Trophoblast cell (in vitro differentiated cells and primary cell): Measurements from ENCODE around the gene CTSF.
A peak's percentile ranks its signal among the peaks of the same experiment; 100 is the strongest.
"Not testable (repeated sequence)": the region's sequence is repeated elsewhere in the genome, so short reads cannot be mapped to it uniquely, and the experiment has no call there.

Experiments
- DNase-seq, 2 donors: peaks; one replicate each; pipeline ENCODE4 v3.0.0-alpha.2; 2016
- H2AFZ ChIP-seq: 2 replicates; pipeline ENCODE4 v1.6.1; 2013; ENCODE audit warnings: low read length, moderate library complexity, mild to moderate bottlenecking; ENCODE audit not compliant: insufficient read depth, poor library complexity
- H2AK5ac ChIP-seq: 2 replicates; pipeline ENCODE4 v1.6.1; 2013; ENCODE audit warnings: mild to moderate bottlenecking, low read length
- H2BK120ac ChIP-seq: 2 replicates; pipeline ENCODE4 v1.6.1; 2013; ENCODE audit warnings: low read length, mild to moderate bottlenecking, moderate library complexity; ENCODE audit not compliant: insufficient read depth, poor library complexity
- H2BK12ac ChIP-seq: 2 replicates; pipeline ENCODE4 v1.6.1; 2013; ENCODE audit warnings: mild to moderate bottlenecking, low read length, moderate library complexity
- H2BK5ac ChIP-seq: 2 replicates; pipeline ENCODE4 v1.6.1; 2013; ENCODE audit warnings: low read length, low read depth, moderate library complexity, mild to moderate bottlenecking; ENCODE audit not compliant: poor library complexity
- H3K14ac ChIP-seq: 2 replicates; pipeline ENCODE4 v1.6.1; 2013; ENCODE audit warnings: mild to moderate bottlenecking, low read length
- H3K18ac ChIP-seq: 2 replicates; pipeline ENCODE4 v1.6.1; 2013; ENCODE audit warnings: mild to moderate bottlenecking, low read length
- H3K23ac ChIP-seq: 2 replicates; pipeline ENCODE4 v1.6.1; 2013; ENCODE audit warnings: low read length
- H3K27ac ChIP-seq: 2 replicates; pipeline ENCODE4 v1.5.1; 2013; ENCODE audit warnings: low read depth, mild to moderate bottlenecking, inconsistent platforms, low read length, moderate library complexity
- H3K27me3 ChIP-seq: 2 replicates; pipeline ENCODE4 v1.6.1; 2013; ENCODE audit warnings: inconsistent platforms, mild to moderate bottlenecking, low read length, moderate library complexity; ENCODE audit not compliant: insufficient read depth
- H3K36me3 ChIP-seq, 2 experiments: 1 replicate in 1 of 2; 2 replicates in 1 of 2; pipeline ENCODE4 v1.6.1; 2013; ENCODE audit warnings: low read length in 2 of 2, mild to moderate bottlenecking in 2 of 2, moderate library complexity in 1 of 2; ENCODE audit not compliant: insufficient read depth in 2 of 2, control insufficient read depth in 1 of 2
- H3K4ac ChIP-seq: 2 replicates; pipeline ENCODE4 v1.6.1; 2013; ENCODE audit warnings: low read depth, mild to moderate bottlenecking, low read length, moderate library complexity
- H3K4me1 ChIP-seq, 2 experiments: 1 replicate in 1 of 2; 2 replicates in 1 of 2; pipeline ENCODE4 v1.6.1; 2013; ENCODE audit warnings: low read length in 2 of 2, mild to moderate bottlenecking in 2 of 2, moderate library complexity in 1 of 2; ENCODE audit not compliant: insufficient read depth in 2 of 2, control insufficient read depth in 1 of 2
- H3K4me2 ChIP-seq: 2 replicates; pipeline ENCODE4 v1.6.1; 2013; ENCODE audit warnings: inconsistent platforms, mild to moderate bottlenecking, low read length, moderate library complexity
- H3K4me3 ChIP-seq: 2 replicates; pipeline ENCODE4 v1.5.1; 2013; ENCODE audit warnings: mild to moderate bottlenecking, low read depth, low read length, inconsistent platforms
- H3K79me1 ChIP-seq: one replicate; pipeline ENCODE4 v1.6.1; 2013; ENCODE audit warnings: low read length
- H3K79me2 ChIP-seq: 2 replicates; pipeline ENCODE4 v1.6.1; 2013; ENCODE audit warnings: low read length, mild to moderate bottlenecking; ENCODE audit not compliant: control insufficient read depth, insufficient read depth, poor library complexity
- H3K9ac ChIP-seq: 2 replicates; pipeline ENCODE4 v1.6.1; 2013; ENCODE audit warnings: mild to moderate bottlenecking, low read length
- H3K9me3 ChIP-seq: 2 replicates; pipeline ENCODE4 v1.6.1; 2013; ENCODE audit warnings: low read depth, mild to moderate bottlenecking, control low read depth, inconsistent platforms, low read length; ENCODE audit not compliant: insufficient read depth
- H4K12ac ChIP-seq: 2 replicates; pipeline ENCODE4 v1.6.1; 2013; ENCODE audit warnings: low read depth, mild to moderate bottlenecking, low read length, moderate library complexity
- H4K8ac ChIP-seq: 2 replicates; pipeline ENCODE4 v1.6.1; 2013; ENCODE audit warnings: low read depth, mild to moderate bottlenecking, low read length, moderate library complexity
- H4K91ac ChIP-seq: one replicate; pipeline ENCODE4 v1.6.1; 2013; ENCODE audit warnings: low read depth, mild to moderate bottlenecking, low read length, moderate library complexity
- WGBS: extraction: QIAGEN DNeasy Blood & Tissue Kit; methylation state at CpG from one replicate; pipeline ENCODE4 v1.1.7; 2013; ENCODE audit warnings: missing lambda C conversion rate; ENCODE audit not compliant: insufficient read length, insufficient coverage; ENCODE audit errors: extremely low coverage; 5-methylcytosine and 5-hydroxymethylcytosine counted together

The CTSF gene

GRCh38 chr11:66592457-66593302, 24.3 kb upstream of the CTSF start, which contains the start of the genes CCDC87 and CCS:
TSS of gene CCDC87 (minus strand) at chr11:66593063. CDS start at chr11:66593015, 48 bp downstream.
TSS of gene CCS (plus strand) at chr11:66593185. CDS start at chr11:66593262, 77 bp downstream.
- H3K79me2 ChIP-seq, result peaks cover 5% of the 10 kb centered on the region
- no peak within 1 kb of the TSS for H3K27ac ChIP-seq
- H3K27me3 ChIP-seq, result no peaks in the 10 kb centered on the region

GRCh38 chr11:66591175-66591574, 22.8 kb upstream of the CTSF start:
- no peak overlapping the region for H4K8ac ChIP-seq
- no peaks in the 10 kb centered on the region for H3K36me3 ChIP-seq
- H3K79me2 ChIP-seq, result peaks cover 5% of the 10 kb centered on the region
- peaks cover 5% of the 10 kb centered on the region for H3K79me1 ChIP-seq
- H3K18ac ChIP-seq, result no peak overlapping the region
- H3K4me2 ChIP-seq, result no peak overlapping the region
- H2BK5ac ChIP-seq, result no peak overlapping the region
- WGBS, result no CpG with 5 or more reads among the region's 2 CpGs
- H4K91ac ChIP-seq, result no peak overlapping the region
- H2BK120ac ChIP-seq, result no peak overlapping the region
- DNase-seq, result no peak
- H3K23ac ChIP-seq, result no peak overlapping the region
- no peak overlapping the region for H3K9ac ChIP-seq
- peaks cover 10 to 12% of the 10 kb centered on the region in 2 experiments for H3K4me1 ChIP-seq
- no peak overlapping the region for H3K4me3 ChIP-seq
- H3K27ac ChIP-seq, result no peak overlapping the region
- H3K14ac ChIP-seq, result no peak overlapping the region
- H4K12ac ChIP-seq, result no peak overlapping the region
- H3K9me3 ChIP-seq, result peaks cover 7% of the 10 kb centered on the region
- no peak overlapping the region for H3K4ac ChIP-seq
- H2AK5ac ChIP-seq, result no peak overlapping the region
- H2BK12ac ChIP-seq, result no peak overlapping the region
- H3K27me3 ChIP-seq, result no peaks in the 10 kb centered on the region
- no peak overlapping the region for H2AFZ ChIP-seq

More at GRCh38 chr11:66592457-66593302, 24.3 kb upstream of the CTSF start, which contains the start of the genes CCDC87 and CCS:
- peaks cover 5% of the 10 kb centered on the region for H3K79me1 ChIP-seq
- H2BK120ac ChIP-seq, result peak within 1 kb of the TSS; percentile 33
- H4K8ac ChIP-seq, result peak within 1 kb of the TSS; percentile 96
- H2BK5ac ChIP-seq, result peak within 1 kb of the TSS; percentile 54
- DNase-seq, result peak; percentile 95 to 99
- H3K18ac ChIP-seq, result peak within 1 kb of the TSS; percentile 58
- H2AFZ ChIP-seq, result peak within 1 kb of the TSS; percentile 86
- peak within 1 kb of the TSS; percentile 90 for H3K4me2 ChIP-seq
- H3K4ac ChIP-seq, result peak within 1 kb of the TSS; percentile 67
- H3K4me3 ChIP-seq, result peak within 1 kb of the TSS; percentile 83
- peak within 1 kb of the TSS; percentile 83 for H4K91ac ChIP-seq
- peak within 1 kb of the TSS; percentile 87 for H3K14ac ChIP-seq
- peaks cover 0 to 2% of the 10 kb centered on the region in 2 experiments for H3K36me3 ChIP-seq
- peaks cover 7% of the 10 kb centered on the region for H3K9me3 ChIP-seq
- WGBS, result no CpG with 5 or more reads among the region's 68 CpGs
- H4K12ac ChIP-seq, result peak within 1 kb of the TSS; percentile 37
- H2BK12ac ChIP-seq, result no peak within 1 kb of the TSS
- peaks cover 10 to 12% of the 10 kb centered on the region in 2 experiments for H3K4me1 ChIP-seq
- H2AK5ac ChIP-seq, result peak within 1 kb of the TSS; percentile 1
- no peak within 1 kb of the TSS for H3K23ac ChIP-seq
- peak within 1 kb of the TSS; percentile 95 for H3K9ac ChIP-seq

GRCh38 chr11:66589996-66590675, 21.7 kb upstream of the CTSF start:
- no peaks in the 10 kb centered on the region for H3K27me3 ChIP-seq
- H3K79me2 ChIP-seq, result peaks cover 5% of the 10 kb centered on the region
- peaks cover 7% of the 10 kb centered on the region for H3K9me3 ChIP-seq
- WGBS, result no CpG with 5 or more reads among the region's 7 CpGs
- H3K4me3 ChIP-seq, result no peak overlapping the region
- H4K8ac ChIP-seq, result no peak overlapping the region
- no peak overlapping the region for H3K27ac ChIP-seq
- H3K23ac ChIP-seq, result no peak overlapping the region
- H4K12ac ChIP-seq, result no peak overlapping the region
- no peak overlapping the region for H4K91ac ChIP-seq
- no peak overlapping the region for H2BK120ac ChIP-seq
- peaks cover 5% of the 10 kb centered on the region for H3K79me1 ChIP-seq
- H2BK5ac ChIP-seq, result no peak overlapping the region
- peaks cover 10 to 12% of the 10 kb centered on the region in 2 experiments for H3K4me1 ChIP-seq
- H3K4me2 ChIP-seq, result no peak overlapping the region
- no peak overlapping the region for H2AFZ ChIP-seq
- no peak overlapping the region for H3K4ac ChIP-seq
- no peaks in the 10 kb centered on the region for H3K36me3 ChIP-seq
- no peak for DNase-seq
- H2AK5ac ChIP-seq, result no peak overlapping the region
- H3K18ac ChIP-seq, result no peak overlapping the region
- H2BK12ac ChIP-seq, result no peak overlapping the region
- no peak overlapping the region for H3K14ac ChIP-seq
- no peak overlapping the region for H3K9ac ChIP-seq

- H3K4me2 ChIP-seq, DNase-seq: not testable (repeated sequence)
- H3K4me1 ChIP-seq, result peaks cover 10 to 12% of the 10 kb centered on the region in 2 experiments
Observed at GRCh38 chr11:66589315-66589714, 20.9 kb upstream of the CTSF start.

More at GRCh38 chr11:66589315-66589714, 20.9 kb upstream of the CTSF start:
- not testable (repeated sequence) for H2BK12ac ChIP-seq, H3K4ac ChIP-seq, H2BK120ac ChIP-seq, H3K14ac ChIP-seq, H3K36me3 ChIP-seq, H3K4me3 ChIP-seq, H4K91ac ChIP-seq, H3K23ac ChIP-seq, H3K79me1 ChIP-seq, H3K18ac ChIP-seq, H2AFZ ChIP-seq, H3K27me3 ChIP-seq, H3K79me2 ChIP-seq, H2BK5ac ChIP-seq, H2AK5ac ChIP-seq, H3K27ac ChIP-seq, H4K12ac ChIP-seq, H3K9me3 ChIP-seq, H3K9ac ChIP-seq, H4K8ac ChIP-seq
- no CpG with 5 or more reads among the region's 2 CpGs for WGBS
